HG02588 (cell line): ENCODE measurements around the gene CISD2.
A peak's percentile ranks its signal among the peaks of the same experiment; 100 is the strongest.
"Not testable (repeated sequence)": the region's sequence is repeated elsewhere in the genome, so short reads cannot be mapped to it uniquely, and the experiment has no call there.

ENCODE experiments used
- ATAC-seq: cut with Tn5 transposase; IDR thresholded peaks from one replicate; pipeline ENCODE4 v1.9.1; 2021; ENCODE audit warnings: mild to moderate bottlenecking, moderate library complexity; ENCODE audit not compliant: unreplicated experiment

CISD2 gene, protein sequence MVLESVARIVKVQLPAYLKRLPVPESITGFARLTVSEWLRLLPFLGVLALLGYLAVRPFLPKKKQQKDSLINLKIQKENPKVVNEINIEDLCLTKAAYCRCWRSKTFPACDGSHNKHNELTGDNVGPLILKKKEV

DNA sequence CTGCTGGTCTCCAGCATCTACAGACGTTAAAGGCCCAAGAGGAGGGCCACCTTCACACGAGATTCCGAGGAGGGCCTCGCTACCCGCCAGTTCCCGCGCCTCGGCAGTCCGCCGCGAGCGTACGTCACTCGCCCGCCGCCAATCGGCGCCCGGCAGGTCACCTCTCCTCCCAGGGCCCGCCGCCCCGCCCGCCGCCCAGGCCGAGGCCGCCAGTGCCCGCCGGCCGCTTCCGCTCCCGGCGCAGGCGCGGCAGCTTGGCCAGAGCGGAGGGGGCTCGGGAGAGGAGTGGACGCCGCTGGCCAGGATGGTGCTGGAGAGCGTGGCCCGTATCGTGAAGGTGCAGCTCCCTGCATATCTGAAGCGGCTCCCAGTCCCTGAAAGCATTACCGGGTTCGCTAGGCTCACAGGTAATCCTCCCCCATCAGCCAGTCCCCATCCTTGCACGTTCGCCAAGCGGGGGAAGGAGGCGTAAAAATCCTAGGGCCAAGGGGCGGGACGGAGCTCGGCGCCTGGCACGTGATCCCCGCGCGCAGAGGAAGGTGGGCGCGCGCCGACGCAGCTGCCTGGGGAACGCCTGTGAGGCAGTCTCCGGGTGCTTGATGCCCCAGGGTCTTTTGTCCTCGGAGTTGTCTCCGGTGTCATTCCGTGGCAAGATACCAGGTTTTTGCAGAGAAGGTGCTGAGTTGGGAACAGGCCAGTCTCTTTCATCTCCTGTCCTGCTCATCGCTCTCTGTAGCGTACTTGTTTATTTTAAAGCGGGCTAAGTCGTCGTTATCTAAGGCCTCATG is at the start of gene CISD2:
Gene CISD2, plus strand, starts transcription at position 212 of the 788 bp plus-strand sequence. Its CDS starts 93 bp downstream, at position 305.
- ATAC-seq, result peak; percentile 82

GRCh38 chr4:102819100-102819499 is 49.7 kb upstream of the CISD2 start:
- ATAC-seq, result not testable (repeated sequence)

- no peak for ATAC-seq
Measured at GRCh38 chr4:102819588-102820365, 49.0 kb upstream of the CISD2 start.

DNA sequence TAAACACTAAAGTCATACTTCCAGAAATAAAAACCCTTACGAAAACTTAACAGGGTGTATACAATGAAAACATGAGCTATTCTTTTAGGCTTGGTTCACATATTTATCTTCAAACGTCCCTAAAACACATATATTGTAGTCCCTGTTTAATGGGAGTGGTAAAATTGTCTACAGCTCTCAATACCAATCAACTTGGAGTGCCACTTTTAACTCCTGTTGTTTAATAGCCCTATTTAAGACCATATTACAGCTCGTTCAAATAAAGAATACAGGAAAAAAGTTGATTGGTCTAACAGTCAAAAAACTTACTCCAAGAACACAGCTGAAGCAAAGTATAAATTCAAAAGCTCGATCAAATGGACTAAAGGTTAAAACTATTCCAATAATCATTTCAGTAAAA is 45.3 kb upstream of the CISD2 start:
- no peak for ATAC-seq

GRCh38 chr4:102823897-102824296 is 44.9 kb upstream of the CISD2 start:
- no peak for ATAC-seq

DNA sequence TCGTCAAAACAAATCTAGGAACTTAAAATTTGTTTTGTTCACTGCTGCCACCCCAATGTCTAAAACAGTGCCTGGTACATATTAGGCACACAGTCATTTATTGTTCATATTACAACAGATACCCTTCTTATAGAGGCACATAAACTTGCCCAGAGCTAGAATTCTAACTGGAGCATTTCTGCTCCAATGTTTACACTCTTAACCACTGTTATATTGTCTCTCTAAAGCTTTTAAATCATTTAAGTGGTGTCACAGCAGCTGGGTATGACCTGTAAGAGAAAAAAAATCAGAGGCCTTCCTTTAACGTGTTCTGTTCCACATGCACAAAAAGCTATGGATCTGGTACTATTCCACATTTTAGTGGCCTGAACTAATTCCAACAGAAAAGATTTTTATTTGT is 44.4 kb upstream of the CISD2 start:
- ATAC-seq, result no peak

DNA sequence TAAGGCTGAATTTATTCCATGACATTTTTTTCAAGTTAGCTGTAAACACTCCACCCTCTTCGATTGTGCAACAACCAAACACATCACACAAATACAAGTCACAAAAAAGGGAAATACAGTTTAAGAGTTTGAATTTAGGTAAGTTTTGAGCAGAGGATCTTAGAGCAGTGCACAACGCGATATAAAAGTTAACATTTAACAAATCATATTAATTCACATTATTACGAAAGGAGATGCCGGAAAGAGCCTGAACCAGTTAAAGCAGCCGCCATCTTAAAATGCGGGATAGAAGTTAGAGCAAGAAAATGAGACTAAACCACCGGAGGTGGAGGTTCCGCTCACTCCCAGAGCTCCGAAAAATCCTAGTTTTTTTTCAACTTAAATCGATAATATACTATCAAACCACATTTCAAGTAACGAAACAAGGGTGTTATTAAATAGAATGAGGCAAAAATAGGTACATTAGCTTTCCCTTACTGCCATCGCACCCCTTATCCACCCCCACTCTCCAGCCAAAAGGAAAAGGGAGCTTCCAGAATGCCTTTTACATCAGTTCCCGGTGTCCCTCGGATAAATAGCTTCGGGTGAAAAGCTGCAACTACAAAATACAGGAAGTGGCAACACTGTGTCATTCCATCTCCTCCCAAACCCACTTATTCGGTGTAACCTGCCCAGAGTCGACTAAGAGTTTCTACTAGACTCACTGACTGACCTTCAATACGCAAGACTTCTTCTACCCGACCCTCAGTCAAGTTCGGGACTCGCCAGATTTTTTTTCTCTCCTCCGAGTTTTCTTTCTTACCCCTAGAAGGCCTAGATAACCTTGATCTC is 43.3 kb upstream of the CISD2 start:
- ATAC-seq, result no peak

DNA sequence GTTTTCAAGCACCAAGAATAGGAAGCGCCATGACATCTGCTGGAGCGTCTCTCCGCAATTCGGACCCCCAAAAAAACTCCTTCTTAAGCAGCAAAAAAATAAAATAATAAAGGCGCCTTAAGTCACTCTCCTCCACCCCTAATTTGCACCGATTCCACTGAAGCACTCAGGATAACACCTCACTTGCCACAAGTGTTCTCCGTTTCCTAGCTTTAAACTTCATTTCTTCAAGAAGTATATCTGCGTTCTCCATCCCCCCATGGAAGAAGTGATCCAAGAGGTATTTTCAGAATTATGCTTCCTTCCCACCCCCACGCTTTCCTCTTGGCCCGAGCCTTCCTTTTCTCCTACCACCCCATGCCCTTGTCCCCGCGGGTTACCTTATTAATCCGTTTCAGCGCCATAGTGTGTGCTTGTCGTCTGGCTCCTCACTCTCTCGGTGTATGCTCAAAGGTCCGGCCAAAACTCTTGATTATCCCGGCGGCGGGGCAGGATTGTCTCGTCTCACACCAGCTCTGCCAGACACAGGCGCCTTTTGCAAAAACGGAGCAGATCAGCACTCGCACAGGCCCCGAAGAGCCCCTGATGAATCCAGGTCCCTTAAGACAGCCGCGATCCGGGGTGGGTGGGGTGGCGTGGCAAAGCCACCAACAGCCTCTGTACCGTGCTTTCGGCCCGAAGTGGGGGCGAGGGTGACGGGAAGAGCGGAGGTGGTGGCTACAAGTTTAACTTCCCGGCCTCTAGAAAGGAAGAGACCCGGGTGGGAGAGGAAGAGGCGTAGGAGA is 42.5 kb upstream of the CISD2 start:
- no peak for ATAC-seq

DNA sequence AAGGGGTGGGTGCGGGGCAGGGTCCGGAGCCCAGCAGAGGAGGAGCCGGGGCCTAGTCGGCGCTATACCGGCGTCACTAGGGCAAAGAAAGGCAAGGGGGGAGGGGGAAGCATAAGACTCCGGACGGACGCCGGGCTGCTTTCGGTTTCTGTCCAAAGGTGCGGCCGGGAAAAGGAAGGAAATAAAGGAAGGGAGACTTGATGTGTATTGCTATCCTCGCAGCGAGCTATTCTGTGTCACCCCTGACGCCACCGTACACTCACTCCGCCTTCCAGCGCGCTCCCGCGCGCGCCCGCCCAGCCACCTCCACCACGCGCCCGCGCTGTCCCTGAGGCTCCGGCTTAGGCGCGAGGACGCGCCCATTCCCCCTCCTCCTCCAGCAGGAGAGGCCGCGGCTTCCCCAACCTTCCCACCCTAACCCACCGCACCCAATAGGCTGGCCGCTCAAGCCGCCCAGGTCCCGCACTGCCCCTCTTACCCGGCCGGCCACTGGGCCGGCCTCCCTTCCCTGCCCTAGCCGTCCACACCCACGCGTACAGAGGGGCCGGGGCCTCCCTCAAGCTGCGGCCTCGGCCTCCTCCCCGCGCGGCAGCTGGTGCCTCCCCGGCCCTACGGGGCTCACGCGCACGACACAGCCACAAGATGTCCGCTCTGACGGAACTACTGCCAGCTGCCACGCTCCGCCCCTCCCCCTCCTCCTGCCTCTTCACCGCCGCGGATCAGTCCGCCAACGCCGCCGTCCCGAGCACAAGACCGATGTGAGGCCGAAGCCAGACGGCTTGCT is 41.7 kb upstream of the CISD2 start, which contains the start of gene UBE2D3:
Gene UBE2D3, minus strand, starts transcription at position 662 of the 784 bp plus-strand sequence. CDS start 1,043 bp downstream, outside the sequence.
- peak; percentile 28 for ATAC-seq

DNA sequence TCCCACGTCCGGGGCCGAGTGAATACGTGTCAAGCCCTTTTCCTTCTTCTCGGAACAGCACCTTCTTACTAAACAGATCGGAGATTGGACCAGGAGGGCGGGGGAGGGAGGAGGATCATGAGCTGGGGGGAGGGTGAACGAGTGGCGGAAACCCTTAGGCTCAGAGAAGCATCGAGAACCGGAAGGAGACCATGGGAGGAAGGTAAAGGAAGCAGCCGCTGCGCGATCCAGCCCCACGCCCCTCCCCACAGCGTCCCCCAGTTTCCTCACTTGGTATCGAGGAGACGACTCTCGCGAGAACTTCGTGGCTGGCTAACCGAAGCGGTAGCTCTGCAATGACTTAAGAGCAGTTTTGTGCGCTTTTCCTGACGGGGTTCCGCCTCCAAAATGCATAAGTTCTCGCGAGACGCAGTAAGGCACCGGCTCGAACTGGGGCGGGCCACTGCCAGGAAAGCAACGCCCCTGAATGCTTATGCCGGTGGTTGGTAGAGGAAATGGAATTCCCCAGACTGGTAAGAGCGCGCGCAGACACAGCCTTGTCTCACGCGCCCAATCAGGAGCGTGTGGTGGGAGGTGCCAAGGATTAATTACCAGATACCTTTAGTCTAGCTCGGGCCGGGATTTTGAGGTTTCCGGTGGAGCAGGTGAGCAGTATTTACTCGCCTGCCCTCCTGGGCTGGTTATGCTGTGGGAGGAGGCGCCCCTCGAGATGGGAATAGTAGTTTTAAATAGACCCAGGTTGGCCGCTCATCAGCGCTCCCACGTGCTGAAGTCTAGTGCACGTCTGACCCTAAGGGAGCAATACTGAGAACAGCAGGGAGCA is 40.9 kb upstream of the CISD2 start:
- peak; percentile 80 for ATAC-seq

DNA sequence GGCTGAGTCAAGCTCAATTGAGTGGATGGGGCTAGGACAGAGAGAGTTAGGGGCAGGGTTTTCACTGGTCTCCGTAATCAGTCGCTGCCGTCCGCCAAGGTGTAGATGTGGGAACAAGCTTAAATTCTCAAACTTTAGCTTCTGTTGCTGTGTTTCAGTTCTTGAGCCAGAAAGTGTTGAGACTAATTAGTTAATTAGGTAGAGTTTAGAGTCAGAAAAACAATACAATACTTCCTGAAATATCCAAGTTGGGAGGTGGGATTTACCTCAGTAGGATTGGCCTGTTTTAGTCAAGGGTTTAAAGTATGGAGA is 40.3 kb upstream of the CISD2 start:
- ATAC-seq, result no peak

- no peak for ATAC-seq
Measured at GRCh38 chr4:102829803-102830202, 39.0 kb upstream of the CISD2 start.

- no peak for ATAC-seq
Measured at GRCh38 chr4:102832105-102832504, 36.7 kb upstream of the CISD2 start.

- ATAC-seq, result no peak
Measured at GRCh38 chr4:102832667-102833066, 36.1 kb upstream of the CISD2 start.

- no peak for ATAC-seq
Measured at GRCh38 chr4:102836596-102836995, 32.2 kb upstream of the CISD2 start.

- no peak for ATAC-seq
Measured at GRCh38 chr4:102842367-102842766, 26.4 kb upstream of the CISD2 start.

DNA sequence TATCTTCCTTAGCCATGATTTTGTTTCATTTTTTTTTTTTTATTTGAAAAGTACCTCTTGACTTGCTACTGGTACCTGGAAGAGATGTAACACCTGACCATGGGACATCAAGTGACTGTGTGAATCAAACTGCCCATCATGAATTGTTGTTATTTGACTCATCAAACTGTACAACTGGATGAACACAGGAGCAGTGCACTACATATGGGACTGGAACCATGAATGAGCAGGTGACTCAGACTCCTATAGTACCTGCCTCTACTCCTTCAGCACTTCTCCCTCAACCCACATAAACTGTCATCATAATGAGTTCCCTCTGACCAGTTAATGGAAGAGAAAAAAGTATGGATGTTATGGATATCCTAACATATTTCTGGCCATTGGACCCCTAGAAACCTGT is 25.5 kb upstream of the CISD2 start:
- ATAC-seq, result no peak

- ATAC-seq, result no peak
Measured at GRCh38 chr4:102843938-102844337, 24.9 kb upstream of the CISD2 start.

GRCh38 chr4:102847687-102848086 is 21.1 kb upstream of the CISD2 start:
- ATAC-seq, result no peak
